PFSK-1 (cell line): ENCODE results near the gene PLA2G2E.

Experiments
- FOXP2 ChIP-seq: optimal IDR thresholded peaks from 2 replicates; pipeline ENCODE3; 2011; ENCODE audit warnings: borderline replicate concordance, control low read depth, inconsistent platforms; ENCODE audit not compliant: insufficient read depth; ENCODE audit errors: extremely low read length, extremely low read depth
- POLR2AphosphoS5 ChIP-seq: IDR thresholded peaks from 2 replicates; pipeline ENCODE4 v1.6.1; 2012; ENCODE audit warnings: low read depth, mild to moderate bottlenecking, control low read depth, low read length, moderate library complexity
- SIN3A ChIP-seq: IDR thresholded peaks from 2 replicates; pipeline ENCODE4 v1.6.1; 2012; ENCODE audit warnings: mild to moderate bottlenecking, low read length, moderate library complexity, borderline replicate concordance; ENCODE audit not compliant: insufficient read depth
- TAF1 ChIP-seq: IDR thresholded peaks from 2 replicates; pipeline ENCODE4 v1.6.1; 2012; ENCODE audit warnings: low read length, control low read depth, borderline replicate concordance; ENCODE audit not compliant: insufficient read depth
- TF ChIP-seq, protein P1 (sequence below), 2 experiments: IDR thresholded peaks; 2 replicates each; pipeline versions ENCODE4 v1.6.1 to v1.8.0; 2011 to 2012; ENCODE audit warnings: low read depth in 2 of 2, low read length in 2 of 2, control low read depth in 1 of 2, inconsistent platforms in 1 of 2, mild to moderate bottlenecking in 1 of 2, moderate library complexity in 1 of 2; ENCODE audit not compliant: insufficient read depth in 1 of 2

Gene PLA2G2E

DNA sequence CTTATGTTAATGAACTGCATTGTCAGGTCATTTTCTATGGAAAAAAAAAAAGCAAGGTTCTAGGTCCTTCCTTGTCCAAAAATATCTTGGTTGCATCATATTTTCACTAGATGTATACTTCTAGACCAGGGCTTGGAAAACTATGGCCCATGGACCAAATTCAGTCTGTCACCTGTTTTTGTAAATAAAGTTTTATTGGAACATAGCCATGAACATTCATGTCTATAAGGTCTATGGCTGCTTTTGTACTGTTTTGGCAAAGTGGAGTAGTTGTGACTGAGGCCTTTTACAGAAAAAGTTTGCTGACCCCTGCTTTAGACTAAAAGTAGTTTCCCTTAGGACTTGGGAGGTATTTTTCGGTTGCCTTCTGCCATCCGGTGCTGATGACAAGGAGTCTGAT lies 19.2 kb upstream of the PLA2G2E start:
- TF ChIP-seq POLR2AphosphoS5 (no peak), SIN3A (no peak), TAF1 (no peak), FOXP2 (no peak)
- TF ChIP-seq, protein P1, sequence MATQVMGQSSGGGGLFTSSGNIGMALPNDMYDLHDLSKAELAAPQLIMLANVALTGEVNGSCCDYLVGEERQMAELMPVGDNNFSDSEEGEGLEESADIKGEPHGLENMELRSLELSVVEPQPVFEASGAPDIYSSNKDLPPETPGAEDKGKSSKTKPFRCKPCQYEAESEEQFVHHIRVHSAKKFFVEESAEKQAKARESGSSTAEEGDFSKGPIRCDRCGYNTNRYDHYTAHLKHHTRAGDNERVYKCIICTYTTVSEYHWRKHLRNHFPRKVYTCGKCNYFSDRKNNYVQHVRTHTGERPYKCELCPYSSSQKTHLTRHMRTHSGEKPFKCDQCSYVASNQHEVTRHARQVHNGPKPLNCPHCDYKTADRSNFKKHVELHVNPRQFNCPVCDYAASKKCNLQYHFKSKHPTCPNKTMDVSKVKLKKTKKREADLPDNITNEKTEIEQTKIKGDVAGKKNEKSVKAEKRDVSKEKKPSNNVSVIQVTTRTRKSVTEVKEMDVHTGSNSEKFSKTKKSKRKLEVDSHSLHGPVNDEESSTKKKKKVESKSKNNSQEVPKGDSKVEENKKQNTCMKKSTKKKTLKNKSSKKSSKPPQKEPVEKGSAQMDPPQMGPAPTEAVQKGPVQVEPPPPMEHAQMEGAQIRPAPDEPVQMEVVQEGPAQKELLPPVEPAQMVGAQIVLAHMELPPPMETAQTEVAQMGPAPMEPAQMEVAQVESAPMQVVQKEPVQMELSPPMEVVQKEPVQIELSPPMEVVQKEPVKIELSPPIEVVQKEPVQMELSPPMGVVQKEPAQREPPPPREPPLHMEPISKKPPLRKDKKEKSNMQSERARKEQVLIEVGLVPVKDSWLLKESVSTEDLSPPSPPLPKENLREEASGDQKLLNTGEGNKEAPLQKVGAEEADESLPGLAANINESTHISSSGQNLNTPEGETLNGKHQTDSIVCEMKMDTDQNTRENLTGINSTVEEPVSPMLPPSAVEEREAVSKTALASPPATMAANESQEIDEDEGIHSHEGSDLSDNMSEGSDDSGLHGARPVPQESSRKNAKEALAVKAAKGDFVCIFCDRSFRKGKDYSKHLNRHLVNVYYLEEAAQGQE (IDR thresholded peaks at IDR 0.05; ENCODE audit: insufficient read depth in 1 of 2, low read depth in 2 of 2, low read length in 2 of 2) = no peak

DNA sequence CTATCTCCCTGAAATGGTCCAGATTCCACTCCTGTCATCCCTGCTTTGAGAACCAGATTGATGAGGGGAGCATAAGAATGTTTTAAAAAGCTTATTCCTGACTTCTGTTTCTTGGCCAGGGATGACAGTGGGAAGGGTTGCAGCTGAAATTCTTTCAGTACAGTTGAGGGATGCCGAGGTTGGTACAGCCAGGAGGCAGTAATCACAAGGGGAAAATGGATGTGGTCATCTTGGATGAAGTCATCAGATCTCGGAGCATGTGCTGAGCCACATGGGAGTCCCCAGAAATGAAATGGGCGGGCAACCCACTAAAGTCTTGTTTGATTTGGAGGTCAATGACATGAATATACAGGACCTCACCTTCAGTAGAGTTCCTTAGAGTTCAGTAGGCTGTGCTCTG lies 18.7 kb upstream of the PLA2G2E start:
- TF ChIP-seq SIN3A (no peak), FOXP2 (no peak), POLR2AphosphoS5 (no peak), TAF1 (no peak)
- TF ChIP-seq, protein P1 (IDR thresholded peaks at IDR 0.05; ENCODE audit: insufficient read depth in 1 of 2, low read depth in 2 of 2, low read length in 2 of 2) = no peak

DNA sequence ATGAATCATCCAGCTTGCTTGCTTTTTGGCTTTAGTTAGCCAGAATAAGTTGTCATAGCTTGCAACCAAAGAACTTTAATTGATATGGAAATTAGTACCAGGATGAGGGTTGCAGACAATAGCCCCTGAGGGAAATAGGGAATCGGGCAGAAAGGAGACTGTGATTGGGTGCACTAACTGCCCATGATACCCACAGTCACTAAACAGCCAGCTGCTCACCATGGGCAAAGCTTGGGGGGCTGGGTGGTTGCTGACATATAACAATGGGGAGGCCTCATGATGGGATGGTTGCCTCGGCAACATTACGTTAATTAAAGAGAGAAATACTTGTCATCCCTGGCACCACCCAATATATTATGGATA lies 17.8 kb upstream of the PLA2G2E start:
- TF ChIP-seq TAF1 (no peak), SIN3A (no peak), FOXP2 (no peak), POLR2AphosphoS5 (no peak)
- TF ChIP-seq, protein P1 (IDR thresholded peaks at IDR 0.05; ENCODE audit: insufficient read depth in 1 of 2, low read depth in 2 of 2, low read length in 2 of 2) = no peak

DNA sequence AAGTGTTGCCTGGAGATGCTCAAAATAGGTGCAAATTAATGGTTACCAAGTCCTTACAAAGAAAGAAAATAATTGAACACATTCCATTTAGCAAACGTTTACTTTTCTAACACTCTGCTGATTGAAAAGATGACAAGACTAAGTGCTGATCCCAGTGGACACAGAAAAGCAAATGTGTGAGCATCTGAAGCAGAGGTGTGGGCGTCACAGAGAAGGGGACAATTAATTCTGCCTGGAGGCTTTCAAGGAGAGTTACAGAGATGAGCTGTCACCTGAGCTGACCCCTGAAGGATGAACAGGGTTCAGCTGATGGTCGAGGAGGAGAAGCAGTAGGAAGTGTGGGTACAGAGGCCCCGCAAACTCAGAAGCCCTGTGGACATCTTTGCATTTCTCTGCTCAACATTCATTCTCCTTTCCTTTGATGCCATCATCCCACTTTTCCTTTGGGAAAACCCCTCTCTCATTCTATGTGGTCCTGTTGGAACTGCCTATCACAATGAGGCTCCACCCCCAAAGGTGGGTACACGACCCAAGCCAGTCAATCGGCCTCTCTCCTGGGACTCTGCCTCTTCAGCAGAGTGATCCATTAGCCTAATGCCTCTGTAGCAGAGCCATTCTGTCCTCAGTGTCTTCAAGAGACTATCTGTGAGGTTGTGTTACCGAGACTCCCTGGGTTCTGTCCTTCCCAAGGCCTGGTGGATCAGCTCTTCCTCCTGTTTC lies 17.2 kb upstream of the PLA2G2E start:
- no peak for TF ChIP-seq TAF1
- no peak for TF ChIP-seq FOXP2
- no peak for TF ChIP-seq SIN3A
- TF ChIP-seq, protein P1 (IDR thresholded peaks at IDR 0.05; ENCODE audit: insufficient read depth in 1 of 2, low read depth in 2 of 2, low read length in 2 of 2) = no peak
- TF ChIP-seq POLR2AphosphoS5 = no peak

DNA sequence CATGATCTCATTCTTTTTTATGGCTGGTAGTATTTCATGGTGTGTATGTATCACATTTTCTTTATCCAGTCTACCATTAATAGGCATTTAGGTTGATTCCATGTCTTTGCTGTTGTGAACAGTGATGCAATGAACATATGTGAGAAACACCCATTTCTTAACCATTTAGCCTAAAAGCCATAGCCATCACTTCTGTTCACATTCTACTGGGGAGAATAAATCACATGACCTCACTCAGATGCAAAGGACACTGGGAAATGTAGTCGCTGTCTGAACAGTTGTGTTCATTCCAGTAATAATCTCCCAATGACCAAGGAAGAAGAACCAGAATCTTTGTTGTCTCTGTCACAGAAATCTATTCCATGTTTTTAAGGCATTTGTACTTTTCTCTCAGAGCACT lies 15.1 kb upstream of the PLA2G2E start:
- no peak for TF ChIP-seq FOXP2
- TF ChIP-seq TAF1 = no peak
